ENCODE results near the gene ATG13.

The ATG13 gene

DNA sequence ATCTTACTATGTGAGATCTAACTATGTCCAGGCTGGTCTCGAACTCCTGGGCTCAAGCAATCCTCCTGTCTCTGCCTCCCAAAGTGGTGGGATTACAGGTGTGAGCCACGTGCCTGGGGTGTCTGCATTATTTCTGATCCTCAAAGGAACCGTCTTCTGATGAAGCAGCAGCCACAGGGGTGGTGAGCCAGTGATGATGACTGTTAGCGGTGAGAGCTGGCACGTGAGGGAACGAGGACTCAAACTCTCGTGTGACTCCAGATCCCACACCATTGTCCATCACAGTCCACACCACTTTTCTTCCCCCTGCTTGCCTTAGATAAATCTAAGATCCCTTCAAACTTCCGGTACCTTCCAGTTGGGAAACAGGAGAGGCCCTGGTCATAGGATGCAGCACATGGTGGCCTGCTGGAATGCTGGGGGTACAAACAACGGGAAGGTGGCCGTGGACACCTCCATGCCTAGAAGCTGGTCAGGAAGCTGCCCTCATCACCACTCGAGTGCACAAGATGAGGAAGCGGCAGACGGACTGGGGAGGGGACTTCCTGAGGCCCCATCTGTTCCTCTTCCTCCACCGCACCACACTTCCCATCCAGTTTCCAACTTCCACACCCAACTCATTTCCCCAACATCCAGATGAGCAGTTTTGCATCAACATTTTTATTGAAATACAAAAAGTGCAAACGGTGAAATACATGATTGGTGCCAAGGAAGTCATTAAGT is 59.2 kb downstream of the ATG13 start:
- no peak for DNase-seq (ENCODE audit: low read depth)

GRCh38 chr11:46677169-46677568 is 59.8 kb downstream of the ATG13 start:
- no peak for DNase-seq (ENCODE audit: low read depth)

DNA sequence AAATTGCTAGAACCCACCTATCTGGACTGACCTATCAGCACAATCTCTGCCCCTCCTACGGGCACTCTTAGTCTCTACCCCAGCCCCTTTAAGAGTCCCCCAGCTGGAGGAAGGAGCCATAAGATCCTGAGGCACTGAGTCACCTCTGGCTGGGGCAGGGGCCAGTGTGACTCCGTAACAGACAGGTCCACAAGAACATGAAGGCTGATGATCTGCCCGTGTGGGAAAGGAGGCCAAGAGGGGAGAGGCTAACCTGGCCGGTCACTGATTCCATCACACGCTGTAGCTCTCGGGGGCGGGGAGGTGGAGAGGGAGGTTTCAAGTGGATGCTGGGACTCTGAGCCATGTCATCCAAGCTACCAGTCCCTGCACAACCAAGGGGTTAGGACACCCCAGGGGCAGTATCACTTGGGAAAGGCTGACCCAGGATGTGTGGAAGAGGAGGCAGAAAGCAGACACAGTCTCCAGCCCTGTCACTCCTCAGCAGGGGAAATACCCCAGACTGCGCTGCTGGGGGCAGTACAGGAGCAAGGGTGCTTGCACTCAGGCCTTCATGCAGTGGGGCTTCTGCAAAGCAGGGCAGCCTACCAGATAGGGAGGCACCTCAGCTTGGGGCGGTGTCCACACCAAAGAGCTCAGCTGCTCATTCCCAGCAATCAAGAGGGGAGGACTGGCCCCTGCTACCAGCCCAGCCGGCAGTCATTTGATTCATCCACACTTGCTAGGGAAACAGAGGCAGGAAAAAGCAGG is 60.8 kb downstream of the ATG13 start:
- DNase-seq (ENCODE audit: low read depth) = no peak

- DNase-seq (ENCODE audit: low read depth) = no peak
Measured at GRCh38 chr11:46678741-46679130, 61.4 kb downstream of the ATG13 start.

DNA sequence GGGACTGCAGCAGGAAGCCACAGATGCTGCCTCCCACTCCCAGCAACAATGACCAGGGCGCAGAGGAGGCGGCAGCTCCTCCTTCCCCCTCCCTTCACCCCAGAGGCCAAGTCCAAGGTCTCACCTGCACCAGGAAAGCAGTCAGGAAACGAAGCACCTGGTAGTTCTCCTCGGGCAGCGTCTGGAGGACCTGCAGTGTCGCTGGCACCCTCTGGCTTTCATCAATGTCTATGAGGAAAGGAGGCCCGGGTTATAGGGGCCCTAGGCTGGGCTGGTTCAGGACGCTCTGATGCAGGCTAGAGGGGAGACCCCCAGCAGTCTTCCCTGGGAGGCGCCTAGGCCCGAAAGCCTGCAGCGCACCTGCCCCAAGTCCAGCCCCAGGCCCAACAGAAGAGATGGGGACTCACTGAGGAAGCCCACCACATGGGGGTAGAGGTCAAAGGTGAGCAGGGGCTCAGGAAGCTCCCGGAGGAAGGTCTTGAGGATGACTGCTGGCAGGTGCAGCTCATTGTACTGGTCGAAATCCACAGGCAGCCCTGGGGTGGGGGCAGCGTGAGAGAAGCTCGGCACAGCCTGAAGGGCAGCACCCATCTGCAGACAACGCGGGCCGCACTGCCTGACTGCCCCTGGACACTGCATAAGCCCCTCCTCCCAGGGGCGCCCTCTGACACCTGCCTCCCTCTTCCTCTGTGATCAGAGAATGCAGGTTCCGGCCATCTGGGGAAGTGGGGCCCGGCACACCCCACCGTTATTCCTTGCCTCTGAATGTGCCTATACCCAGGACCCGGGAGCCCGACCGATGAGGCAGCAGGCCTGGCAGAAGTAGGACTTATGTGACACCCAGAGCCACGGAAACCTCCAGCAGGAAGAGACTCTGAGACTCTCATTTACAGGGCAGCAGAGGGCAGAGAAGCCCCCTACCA is 62.1 kb downstream of the ATG13 start:
- DNase-seq (ENCODE audit: low read depth) = no peak

- no peak for DNase-seq (ENCODE audit: low read depth)
Measured at GRCh38 chr11:46680164-46680760, 62.9 kb downstream of the ATG13 start.

GRCh38 chr11:46680815-46681214 is 63.5 kb downstream of the ATG13 start:
- DNase-seq (ENCODE audit: low read depth) = no peak

DNA sequence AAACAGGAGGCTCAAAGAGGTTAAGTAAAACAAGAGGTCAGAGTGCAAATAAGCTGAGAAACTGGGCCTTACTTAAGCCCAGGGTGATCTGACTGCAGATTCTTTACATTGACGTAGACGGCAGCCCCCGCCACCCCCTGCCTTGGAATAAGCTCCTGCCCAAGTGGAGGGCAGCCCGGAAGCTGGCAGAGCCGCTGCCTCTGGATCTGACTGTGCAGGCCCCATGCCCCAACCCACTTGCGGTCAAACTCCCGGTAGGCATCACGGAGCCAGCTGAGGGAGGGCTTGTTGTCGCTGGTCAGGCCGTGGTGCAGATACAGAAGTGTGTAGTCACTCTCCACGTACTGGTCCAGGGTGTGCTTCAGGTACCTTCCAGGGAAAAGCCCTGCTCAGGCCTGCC is 64.5 kb downstream of the ATG13 start:
- DNase-seq (ENCODE audit: low read depth) = no peak

GRCh38 chr11:46682773-46683752 is 65.7 kb downstream of the ATG13 start:
- no peak for DNase-seq (ENCODE audit: low read depth)

- no peak for DNase-seq (ENCODE audit: low read depth)
Measured at GRCh38 chr11:46684367-46684766, 67.0 kb downstream of the ATG13 start.

- peak; percentile 60 for DNase-seq (ENCODE audit: low read depth)
Measured at GRCh38 chr11:46686886-46687795, 69.8 kb downstream of the ATG13 start.

DNA sequence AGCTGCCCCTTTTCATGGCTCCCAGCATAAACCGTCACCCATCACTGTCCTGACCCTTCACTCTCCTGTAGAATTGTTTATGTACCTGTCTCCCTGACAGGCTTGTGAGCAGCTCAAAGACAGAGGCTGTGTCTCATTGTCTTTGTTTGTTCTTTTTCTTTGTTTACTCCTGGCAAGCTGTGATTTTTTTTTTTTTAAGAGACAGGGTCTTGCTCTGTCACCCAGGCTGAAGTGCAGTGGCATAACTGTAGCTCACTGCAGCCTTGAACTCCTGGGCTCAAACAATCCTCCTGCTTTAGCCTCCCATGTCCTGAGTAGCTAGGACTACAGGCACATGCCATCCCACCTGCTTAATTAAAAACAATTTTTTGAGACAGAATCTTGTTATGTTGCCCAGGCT is 73.3 kb downstream of the ATG13 start:
- no peak for DNase-seq (ENCODE audit: low read depth)

- DNase-seq (ENCODE audit: low read depth) = no peak
Measured at GRCh38 chr11:46692450-46692849, 75.1 kb downstream of the ATG13 start.

GRCh38 chr11:46693597-46694012 is 76.3 kb downstream of the ATG13 start:
- DNase-seq (ENCODE audit: low read depth) = peak; percentile 64

- DNase-seq (ENCODE audit: low read depth) = no peak
Measured at GRCh38 chr11:46694072-46694471, 76.7 kb downstream of the ATG13 start.

DNA sequence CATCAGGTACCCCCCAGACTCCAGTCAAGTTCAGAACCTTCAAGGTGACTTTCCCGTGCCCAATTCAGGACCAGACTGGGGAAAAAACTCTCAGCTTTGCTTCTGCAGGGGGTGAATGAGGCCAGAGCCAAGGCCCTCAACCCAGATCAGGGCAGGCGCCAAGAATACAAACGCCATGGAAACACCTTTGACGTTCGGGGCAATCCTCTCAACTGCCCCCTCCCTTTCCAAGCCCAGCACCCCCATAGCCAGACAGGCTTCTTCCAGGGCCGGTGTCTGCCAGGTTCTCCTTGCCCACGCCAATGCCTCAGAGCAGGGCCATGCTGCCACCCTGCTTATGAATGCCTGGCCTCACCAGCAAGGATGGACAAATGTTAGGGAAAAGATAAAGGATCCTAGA is 77.3 kb downstream of the ATG13 start:
- no peak for DNase-seq (ENCODE audit: low read depth)

GRCh38 chr11:46695345-46696211 is 78.2 kb downstream of the ATG13 start:
- no peak for DNase-seq (ENCODE audit: low read depth)

DNA sequence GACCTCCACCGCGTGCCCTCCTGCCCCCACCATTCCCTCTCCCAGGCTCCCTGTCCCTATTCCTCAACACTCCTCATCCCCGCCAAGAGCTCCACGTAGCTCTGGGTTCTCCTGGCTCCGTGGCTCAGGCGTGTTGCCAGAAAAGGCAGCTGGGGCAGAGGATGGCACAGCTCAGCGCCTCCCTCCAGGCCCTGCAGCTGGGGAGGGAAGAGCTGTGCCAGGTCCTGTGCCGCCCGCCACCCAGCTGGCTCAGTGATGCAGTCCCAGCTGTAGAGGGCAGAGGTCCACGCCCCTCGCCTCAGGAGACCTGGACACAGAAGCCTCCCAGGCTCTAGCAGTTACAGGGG is 78.8 kb downstream of the ATG13 start:
- no peak for DNase-seq (ENCODE audit: low read depth)

DNA sequence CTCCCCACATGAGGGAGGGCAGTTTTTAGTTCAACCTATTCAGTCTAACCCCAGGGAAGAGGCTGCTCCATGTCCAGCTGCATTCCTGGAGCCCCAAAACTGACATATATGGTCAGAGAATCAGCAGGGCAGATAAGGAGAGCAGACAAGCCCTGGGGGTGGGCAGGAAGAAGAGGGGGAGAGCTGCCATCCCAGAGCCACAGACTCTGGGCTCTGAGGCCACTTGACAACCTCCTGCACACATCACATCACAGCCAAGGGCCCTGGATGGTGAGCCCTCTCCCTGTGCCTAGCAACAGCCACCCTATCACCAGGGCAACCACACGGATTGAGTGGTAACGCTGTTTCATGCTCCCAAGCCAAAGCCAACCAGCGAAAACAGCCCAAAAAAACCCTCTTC is 80.0 kb downstream of the ATG13 start:
- DNase-seq (ENCODE audit: low read depth) = no peak

Data from GM04503 (cell line).